Activated CD8-positive, alpha-beta memory T cell treated with anti-CD3 and anti-CD28 coated beads for 36 hours (primary cell): ENCODE results near the gene MEGF9. TPM values are rescaled to one million over a fixed set of nuclear protein-coding genes. Genes with fewer than 3 reads are reported as not detected.
"Not testable (repeated sequence)": the region's sequence is repeated elsewhere in the genome, so short reads cannot be mapped to it uniquely, and the experiment has no call there.

Experiments used
- CTCF ChIA-PET: fragments of 350-600 bp; sonication (Branson Sonifier 250); formaldehyde crosslinking; loops from one replicate; lab custom pipeline; 2021; ENCODE audit warnings: antibody characterized with exemption; lab: Charles Lee
- POLR2A ChIA-PET: fragments of 350-600 bp; sonication (Branson Sonifier 250); formaldehyde crosslinking; loops from one replicate; lab custom pipeline; 2021; ENCODE audit warnings: antibody characterized with exemption; lab: Charles Lee
- total RNA-seq, 2 experiments: library from RNA; stranded (reverse); gene quantifications; one replicate each; pipeline ENCODE4 v1.2.3, GENCODE V29; 2021

The MEGF9 gene
- 1 to 10 TPM; 5.6 to 5.7 TPM for total RNA-seq

- ChIA-PET CTCF (no interaction called here), POLR2A (no interaction called here)
Measured at GRCh38 chr9:120714088-120714845, at the start of gene MEGF9. TSS of gene MEGF9 (minus strand) at chr9:120714470. CDS start at chr9:120714358, 112 bp downstream.

- POLR2A ChIA-PET = no interaction called here
- CTCF ChIA-PET = interaction anchor here (1.2 kb wide), 1 partner anchor 14 kb away, joined by 3 read pairs; no protein-coding TSS in a partner anchor
Measured at GRCh38 chr9:120761006-120761405, 46.7 kb upstream of the MEGF9 start.

- ChIA-PET POLR2A (no interaction called here), CTCF (interaction anchor here (1.2 kb wide), 1 partner anchor 15 kb away, joined by 3 read pairs; no protein-coding TSS in a partner anchor)
Measured at GRCh38 chr9:120759755-120760400, 45.6 kb upstream of the MEGF9 start.

- CTCF ChIA-PET = interaction anchor here (1.7 kb wide), 1 partner anchor 10 kb away, joined by 3 read pairs; no protein-coding TSS in a partner anchor
- POLR2A ChIA-PET = no interaction called here
Measured at GRCh38 chr9:120758544-120758943, 44.3 kb upstream of the MEGF9 start.

GRCh38 chr9:120757026-120757913 is 43.0 kb upstream of the MEGF9 start:
- CTCF ChIA-PET = interaction anchor here (0.6 to 1.7 kb wide), 6 partner anchors 8 to 176 kb away, joined by 3 to 5 read pairs (median 3); no protein-coding TSS in a partner anchor
- POLR2A ChIA-PET = interaction anchor here (0.7 kb wide), 1 partner anchor 115 kb away, joined by 3 read pairs; no protein-coding TSS in a partner anchor

GRCh38 chr9:120756531-120756930 is 42.3 kb upstream of the MEGF9 start:
- POLR2A ChIA-PET = interaction anchor here (0.7 kb wide), 1 partner anchor 116 kb away, joined by 3 read pairs; no protein-coding TSS in a partner anchor

GRCh38 chr9:120755810-120756434 is 41.7 kb upstream of the MEGF9 start:
- POLR2A ChIA-PET = interaction anchor here (0.8 to 1.1 kb wide), 2 partner anchors 139 to 166 kb away, joined by 3 to 4 read pairs; no protein-coding TSS in a partner anchor
- CTCF ChIA-PET = interaction anchor here (0.7 to 2.1 kb wide), 20 partner anchors 12 to 564 kb away, joined by 3 to 8 read pairs (median 3); partner anchors contain the start of gene FBXW2

More at GRCh38 chr9:120756531-120756930, 42.3 kb upstream of the MEGF9 start:
- CTCF ChIA-PET = interaction anchor here (0.6 to 2.1 kb wide), 14 partner anchors 9 to 311 kb away, joined by 3 to 6 read pairs (median 3); partner anchors contain the start of gene FBXW2

GRCh38 chr9:120755044-120755443 is 40.8 kb upstream of the MEGF9 start:
- CTCF ChIA-PET = interaction anchor here (0.9 to 2.1 kb wide), 10 partner anchors 13 to 565 kb away, joined by 3 to 8 read pairs (median 3); partner anchors contain the start of gene FBXW2
- POLR2A ChIA-PET = interaction anchor here (0.8 to 1.1 kb wide), 2 partner anchors 140 to 166 kb away, joined by 3 to 4 read pairs; no protein-coding TSS in a partner anchor

GRCh38 chr9:120750421-120750820 is 36.2 kb upstream of the MEGF9 start:
- ChIA-PET CTCF (no interaction called here), POLR2A (no interaction called here)

GRCh38 chr9:120746366-120746765 is 32.1 kb upstream of the MEGF9 start:
- POLR2A ChIA-PET, CTCF ChIA-PET: not testable (repeated sequence)

GRCh38 chr9:120745278-120745677 is 31.0 kb upstream of the MEGF9 start:
- CTCF ChIA-PET = no interaction called here
- POLR2A ChIA-PET = no interaction called here

GRCh38 chr9:120742951-120743416 is 28.7 kb upstream of the MEGF9 start:
- POLR2A ChIA-PET = no interaction called here
- CTCF ChIA-PET = interaction anchor here (0.6 to 0.7 kb wide), 2 partner anchors 37 to 416 kb away, joined by 3 read pairs; no protein-coding TSS in a partner anchor

- ChIA-PET CTCF (no interaction called here), POLR2A (no interaction called here)
Measured at GRCh38 chr9:120741701-120742100, 27.4 kb upstream of the MEGF9 start.

- ChIA-PET POLR2A (no interaction called here), CTCF (no interaction called here)
Measured at GRCh38 chr9:120741191-120741590, 26.9 kb upstream of the MEGF9 start.

- CTCF ChIA-PET = interaction anchor here (0.6 kb wide), 1 partner anchor 21 kb away, joined by 3 read pairs; no protein-coding TSS in a partner anchor
- POLR2A ChIA-PET = no interaction called here
Measured at GRCh38 chr9:120740132-120740531, 25.9 kb upstream of the MEGF9 start.

GRCh38 chr9:120737416-120738165 is 23.3 kb upstream of the MEGF9 start:
- CTCF ChIA-PET = no interaction called here

GRCh38 chr9:120736881-120737280 is 22.6 kb upstream of the MEGF9 start:
- ChIA-PET POLR2A (no interaction called here), CTCF (interaction anchor here (1.1 kb wide), 1 partner anchor 324 kb away, joined by 3 read pairs; no protein-coding TSS in a partner anchor)

More at GRCh38 chr9:120737416-120738165, 23.3 kb upstream of the MEGF9 start:
- POLR2A ChIA-PET = no interaction called here
